NOMO-1 treated with dmso at 0.1 percent for 144 hours (cell line): ENCODE data around the gene COL28A1.
A peak's percentile ranks its signal among the peaks of the same experiment; 100 is the strongest.
"Not testable (repeated sequence)": the region's sequence is repeated elsewhere in the genome, so short reads cannot be mapped to it uniquely, and the experiment has no call there.

Experiments used
- DNase-seq: peaks from one replicate; lab custom pipeline; 2025; ENCODE audit not compliant: unreplicated experiment; lab: John Stamatoyannopoulos, UW

COL28A1 gene

DNA sequence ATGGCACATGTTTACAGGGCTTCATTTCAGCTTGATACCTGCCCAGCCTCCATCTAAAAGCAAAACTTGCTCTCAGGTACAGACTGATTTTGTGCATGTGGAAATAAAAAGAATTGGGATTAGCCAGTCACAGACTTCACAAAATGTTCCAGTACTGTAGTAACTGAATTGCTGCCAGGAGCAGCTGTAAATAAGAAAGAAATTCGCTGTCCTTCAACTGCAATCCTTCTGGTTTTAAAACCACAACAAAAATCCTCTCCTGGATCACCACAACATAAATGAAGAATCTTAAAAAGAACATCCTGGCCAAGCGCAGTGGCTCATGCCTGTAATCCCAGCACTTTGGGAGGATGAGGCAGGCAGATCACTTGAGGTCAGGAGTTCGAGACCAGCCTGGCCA lies 27.1 kb upstream of the COL28A1 start:
- no peak for DNase-seq

DNA sequence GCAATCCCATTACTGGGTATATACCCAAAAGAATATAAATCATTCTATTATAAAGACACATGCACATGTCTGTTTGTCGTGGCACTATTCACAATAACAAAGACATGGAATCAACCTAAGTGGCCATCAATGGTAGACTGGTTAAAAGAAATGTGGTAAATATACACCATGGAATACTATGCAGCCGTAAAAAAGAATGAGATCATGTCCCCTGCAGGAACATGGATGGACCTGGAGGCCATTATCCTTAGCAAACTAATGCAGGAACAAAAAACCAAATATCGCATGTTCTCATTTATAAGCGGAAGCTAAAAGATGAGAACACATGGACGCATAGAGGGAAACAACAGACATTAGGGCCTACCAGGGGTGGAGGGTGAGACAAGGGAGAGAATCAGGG lies 25.9 kb upstream of the COL28A1 start:
- DNase-seq: not testable (repeated sequence)

DNA sequence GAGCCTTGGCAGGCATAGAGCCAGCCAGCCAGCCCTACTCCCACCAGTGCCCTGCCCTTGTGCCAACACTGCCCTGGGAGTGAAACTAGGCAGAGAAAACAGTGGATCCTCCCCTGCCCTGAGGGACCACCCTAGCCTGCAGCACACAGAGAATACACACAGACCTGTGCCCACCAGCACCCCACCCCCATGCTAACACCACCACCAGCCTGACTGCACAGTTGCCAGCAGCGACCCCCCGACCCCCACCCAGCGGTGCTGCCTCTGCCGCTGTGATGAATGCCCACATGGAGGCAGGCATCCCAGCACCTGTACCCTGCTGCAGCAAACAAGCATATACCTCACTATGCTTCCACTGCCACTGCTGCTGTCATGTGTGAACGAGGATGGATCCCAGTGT lies 21.6 kb upstream of the COL28A1 start:
- DNase-seq: no peak

DNA sequence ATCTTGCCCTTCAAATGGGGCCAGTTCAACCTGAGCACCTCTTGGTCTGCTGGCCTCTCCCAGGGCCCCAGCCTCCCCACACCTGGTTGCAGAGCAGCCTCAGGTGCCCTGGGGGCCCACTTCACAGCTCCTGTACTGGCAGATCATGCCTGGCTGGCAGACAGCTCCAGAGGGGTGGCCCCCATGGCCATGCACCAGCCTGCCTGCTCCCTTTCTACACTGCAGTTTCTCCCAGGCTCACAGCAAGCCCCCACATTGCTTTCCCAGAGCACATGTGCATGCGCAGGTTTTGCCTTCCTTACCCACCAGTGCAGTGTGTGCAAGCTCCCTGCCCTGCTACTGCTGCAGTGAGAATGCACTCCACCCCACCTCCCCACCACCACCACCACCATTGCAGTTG lies 21.2 kb upstream of the COL28A1 start:
- no peak for DNase-seq

DNA sequence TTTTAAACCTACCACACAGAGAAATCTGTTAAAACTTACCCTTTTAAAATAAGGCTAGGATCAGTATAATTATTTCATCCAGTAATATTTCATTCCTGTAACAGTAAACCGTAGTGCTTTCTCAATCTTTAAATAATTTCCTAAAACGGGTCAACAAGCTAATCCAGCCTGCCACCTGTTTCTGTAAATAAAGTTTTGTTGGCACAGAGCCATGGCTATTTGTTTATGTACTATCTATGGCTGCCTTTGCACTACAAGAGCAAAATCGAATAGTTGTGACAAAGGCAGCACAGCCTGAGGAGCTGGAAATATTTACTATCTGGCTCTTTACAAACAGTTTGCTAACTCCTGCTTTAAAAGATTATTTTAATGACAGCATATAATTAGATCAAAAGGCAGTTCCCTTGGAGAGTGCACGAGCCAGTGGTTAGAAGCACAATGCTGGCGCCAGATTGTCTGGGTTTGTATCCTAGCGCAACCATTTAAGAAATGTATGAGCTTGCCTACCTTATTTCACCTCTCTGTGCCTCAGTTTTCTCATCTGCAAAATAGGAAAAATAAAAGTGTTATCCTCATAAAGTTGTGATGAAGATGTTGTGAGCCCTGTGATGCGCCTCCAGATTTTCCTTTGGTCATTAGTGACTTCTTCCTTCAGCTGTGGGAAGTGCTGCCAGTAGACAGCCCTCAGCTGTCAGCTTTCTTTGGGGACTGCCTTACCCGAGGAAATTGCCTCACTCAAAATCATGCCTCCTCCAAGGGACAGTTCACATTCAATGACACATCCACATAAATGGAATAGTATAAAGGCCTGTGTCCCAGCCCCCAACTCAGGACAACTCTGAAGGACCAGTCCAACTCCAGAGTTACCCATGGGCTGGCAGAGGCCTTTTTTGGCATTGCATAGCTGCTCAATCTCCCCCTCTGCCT lies 19.2 kb upstream of the COL28A1 start:
- no peak for DNase-seq

DNA sequence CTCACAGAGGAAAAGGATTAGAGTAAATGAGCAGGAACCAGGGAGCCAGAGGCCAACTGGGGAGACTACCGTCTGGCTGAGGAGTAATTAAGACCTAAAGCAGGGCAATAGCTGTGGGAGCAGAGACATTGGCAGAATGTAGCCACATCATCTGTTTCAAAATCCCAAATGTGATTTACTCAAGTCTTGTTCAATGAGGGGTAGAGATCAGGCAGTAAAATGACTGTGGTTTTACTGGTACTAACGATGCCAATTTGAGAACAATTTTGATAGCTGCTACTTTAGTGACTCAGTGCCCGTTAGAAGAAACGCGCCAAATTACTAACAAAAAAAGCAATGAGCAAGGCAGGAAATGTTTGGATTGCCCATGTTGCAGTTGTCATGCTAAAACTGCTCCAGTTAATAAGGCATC lies 18.4 kb upstream of the COL28A1 start:
- peak; percentile 34 for DNase-seq

DNA sequence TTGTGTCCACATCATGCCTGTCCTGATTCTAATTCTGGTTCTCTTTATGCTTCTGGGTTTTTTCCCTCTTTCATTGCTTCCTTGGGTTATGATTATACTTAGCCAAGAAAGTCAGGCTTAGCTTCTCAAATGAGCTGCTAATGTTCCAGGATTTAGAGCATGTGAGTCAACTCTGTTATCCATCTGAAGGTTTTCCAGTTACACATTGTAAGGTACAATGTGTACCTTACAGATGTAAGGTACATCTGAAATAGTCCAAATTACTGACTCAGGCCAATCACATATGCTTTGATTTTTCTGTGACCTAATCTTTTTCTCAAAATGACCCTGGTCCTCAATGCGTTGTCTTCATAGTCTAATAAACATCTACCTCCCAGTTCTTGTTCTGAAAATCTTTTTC lies 17.7 kb upstream of the COL28A1 start:
- DNase-seq: no peak

DNA sequence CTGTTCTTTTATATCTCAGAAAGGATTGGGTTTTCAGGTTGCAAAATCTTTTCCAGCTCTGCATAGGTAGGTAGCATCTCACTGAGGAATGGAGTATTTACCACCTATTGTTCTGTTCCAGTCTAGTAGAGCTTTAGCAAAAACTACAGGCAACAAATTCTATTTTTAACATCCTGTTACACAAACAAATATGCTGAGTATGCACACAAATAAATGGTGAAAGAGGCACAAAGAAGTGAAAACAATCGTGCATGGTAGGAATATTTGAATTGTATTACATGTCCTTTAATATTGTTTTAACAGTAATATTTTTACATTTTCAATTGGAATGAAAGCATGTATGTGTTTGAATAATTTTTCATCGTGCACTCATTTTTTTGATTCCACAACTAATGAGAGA lies 16.5 kb upstream of the COL28A1 start:
- no peak for DNase-seq

DNA sequence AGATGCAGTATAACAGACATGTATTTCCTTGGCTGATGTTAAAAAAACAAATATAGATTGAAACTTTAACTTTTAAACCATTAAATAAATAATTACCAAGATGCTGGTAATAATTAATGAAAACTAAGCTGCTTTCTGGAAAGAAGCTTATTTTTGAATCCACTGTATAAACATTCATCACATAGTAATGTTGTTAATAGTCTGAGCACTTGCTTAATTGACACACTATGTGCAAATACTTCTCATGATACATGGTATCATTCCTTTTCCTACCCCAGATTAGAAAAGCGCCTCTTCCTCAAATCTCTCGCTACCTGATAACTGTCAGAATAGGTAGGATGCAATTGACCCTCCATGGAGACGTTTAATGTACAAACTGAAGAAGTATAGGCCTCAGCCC lies 15.0 kb upstream of the COL28A1 start:
- no peak for DNase-seq

DNA sequence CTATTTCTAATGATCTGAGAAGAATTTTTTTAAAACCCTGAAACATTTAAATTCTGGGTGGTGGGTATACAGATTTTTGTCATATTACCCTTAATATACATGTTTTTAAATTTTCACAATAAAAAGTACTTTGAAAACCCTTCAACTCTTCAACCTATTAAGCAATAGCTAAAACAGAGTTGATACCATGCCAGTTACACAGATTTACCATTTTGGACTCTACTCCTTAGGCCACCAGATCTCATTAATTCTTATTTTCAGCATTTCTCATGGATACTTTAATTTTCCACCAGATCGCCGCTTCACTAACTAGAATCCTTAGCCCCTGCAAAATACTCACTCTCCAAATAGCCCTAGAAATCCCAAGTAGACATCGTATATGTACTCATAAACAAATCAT lies 12.7 kb upstream of the COL28A1 start:
- no peak for DNase-seq

DNA sequence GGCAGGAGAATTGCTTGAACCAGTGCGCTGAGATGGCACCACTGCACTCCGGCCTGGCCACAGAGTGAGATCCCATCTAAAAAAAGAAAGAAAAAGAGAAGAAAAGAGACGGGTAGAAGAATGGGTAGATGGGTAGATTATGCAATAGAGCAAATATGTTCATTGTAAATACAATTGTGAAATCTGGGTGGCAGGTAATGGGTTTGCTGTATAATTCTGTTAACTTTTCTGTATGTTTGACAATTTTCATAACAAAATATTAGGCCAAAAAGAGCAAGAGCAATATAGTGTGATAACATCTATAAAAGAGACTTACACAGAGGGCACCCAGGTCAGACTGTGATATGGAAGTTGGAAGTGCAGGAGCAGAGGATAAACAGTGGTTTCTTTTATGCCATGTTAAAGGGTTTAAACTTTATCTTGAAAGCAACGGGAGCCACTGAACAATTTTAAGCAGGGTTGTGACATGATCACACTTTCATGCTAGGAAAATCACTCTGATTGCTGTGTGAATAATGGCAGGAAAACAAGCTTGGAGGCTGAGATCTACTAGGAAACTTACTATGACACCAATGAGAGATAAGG lies 6.7 kb upstream of the COL28A1 start:
- no peak for DNase-seq

DNA sequence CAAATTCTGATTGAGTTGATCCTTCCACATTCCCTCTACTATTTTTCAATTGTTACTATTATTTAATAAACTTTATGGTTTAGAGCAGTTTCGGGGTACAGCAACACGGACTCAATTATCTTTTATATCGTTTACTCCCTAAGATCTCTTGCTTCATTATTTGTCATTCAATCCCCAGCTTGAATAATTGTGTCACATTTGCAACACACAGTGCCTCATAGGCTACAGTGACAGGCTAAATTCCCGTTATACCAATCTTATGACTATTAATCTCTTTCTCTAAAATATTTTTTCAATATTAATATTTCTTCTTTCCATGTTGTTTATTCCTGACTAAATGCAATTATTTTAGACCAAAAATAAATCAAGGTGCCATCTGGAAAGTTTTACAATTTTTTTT lies 4.0 kb upstream of the COL28A1 start:
- no peak for DNase-seq

DNA sequence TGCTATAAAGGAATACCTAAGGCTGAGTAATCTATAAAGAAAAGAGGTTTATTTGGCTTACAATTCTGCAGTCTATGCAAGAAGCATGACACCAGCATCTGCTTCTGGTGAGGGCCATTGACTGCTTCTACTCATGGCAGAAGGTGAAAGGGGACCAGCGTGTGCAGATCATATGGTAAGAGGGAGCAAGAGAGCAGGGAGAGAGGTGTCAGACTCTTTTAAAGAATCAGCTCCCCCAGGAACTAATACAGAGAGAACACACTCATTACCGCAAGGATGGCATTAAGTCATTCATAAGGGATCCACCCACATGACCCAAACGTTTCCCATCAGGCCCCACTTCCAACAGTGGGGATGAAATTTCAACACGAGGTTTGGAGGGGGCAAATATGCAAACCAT lies 3.5 kb upstream of the COL28A1 start:
- no peak for DNase-seq

DNA sequence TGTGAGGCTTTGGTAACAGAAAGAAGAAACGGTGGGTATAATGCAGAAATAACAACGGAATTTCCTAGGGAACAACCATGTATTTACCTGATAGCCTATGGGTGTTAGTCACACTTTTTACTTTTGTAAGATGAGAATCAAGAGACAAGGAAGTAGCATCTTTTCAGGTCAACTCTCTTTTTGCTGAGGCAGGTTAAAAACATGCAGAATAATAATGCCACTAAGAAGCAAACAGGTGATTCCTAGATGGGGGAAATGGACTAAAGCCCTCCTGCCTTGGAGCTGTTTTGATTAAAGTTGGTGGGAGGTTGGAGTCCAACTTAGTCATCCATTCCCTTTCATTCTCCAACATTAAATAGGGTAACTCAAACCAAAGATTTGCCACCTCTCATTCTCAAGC lies 2.0 kb upstream of the COL28A1 start:
- DNase-seq: no peak

DNA sequence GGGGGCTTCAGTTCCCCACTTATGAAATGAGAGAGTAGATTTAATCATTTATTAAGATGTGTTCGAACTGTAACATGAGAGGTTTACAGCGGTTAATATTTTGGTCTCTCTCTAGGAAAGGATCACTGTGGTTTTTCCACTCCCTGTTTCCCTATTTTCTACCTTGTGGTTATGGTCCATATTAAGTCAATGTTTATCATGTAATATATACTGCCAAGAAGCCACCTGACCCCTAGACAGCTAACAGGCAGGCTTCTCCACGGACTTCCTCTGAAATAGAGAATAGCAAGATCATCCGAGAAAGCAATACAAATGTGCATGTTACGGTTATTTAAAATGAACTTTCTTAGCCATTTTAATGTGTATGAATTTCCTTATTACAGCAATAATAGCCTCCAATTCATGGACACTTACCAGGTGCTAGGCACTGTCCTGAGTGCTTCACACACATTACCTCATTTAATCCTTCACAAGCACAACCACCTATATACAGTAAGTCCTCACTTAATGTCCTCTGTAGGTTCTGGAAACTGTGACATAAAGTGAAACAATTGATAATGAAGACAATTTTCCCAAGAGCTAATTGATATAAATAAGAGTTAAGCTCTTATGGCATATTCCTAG lies 835 bp upstream of the COL28A1 start:
- DNase-seq: no peak

DNA sequence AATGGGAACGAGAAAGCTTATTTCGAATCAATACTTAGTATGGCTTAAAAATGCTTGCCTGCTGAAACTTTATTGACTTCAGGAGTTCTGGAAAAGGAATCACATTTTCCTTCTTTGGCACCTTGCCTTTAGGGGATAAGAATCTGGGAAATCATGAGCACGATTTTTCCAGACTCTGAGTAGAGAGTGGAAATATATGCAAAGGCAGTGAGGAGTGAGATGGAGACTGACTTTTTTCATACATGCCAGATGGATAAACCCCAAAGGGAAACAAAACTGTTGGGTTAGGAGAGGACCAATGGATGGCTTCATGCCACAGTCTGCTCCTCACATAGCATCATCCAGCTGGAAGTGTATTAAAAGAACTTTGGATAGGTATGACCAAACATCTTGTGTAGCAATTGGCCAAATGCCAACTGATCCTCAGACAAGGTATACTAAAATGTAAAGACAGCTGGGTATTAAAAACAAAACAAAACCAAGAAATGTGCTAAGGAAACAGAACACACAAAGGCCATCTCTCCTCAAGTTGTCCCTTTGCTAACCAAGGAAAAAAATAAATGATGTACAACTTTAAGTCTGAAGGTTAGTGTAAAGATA lies 1.7 kb downstream of the COL28A1 start:
- no peak for DNase-seq

DNA sequence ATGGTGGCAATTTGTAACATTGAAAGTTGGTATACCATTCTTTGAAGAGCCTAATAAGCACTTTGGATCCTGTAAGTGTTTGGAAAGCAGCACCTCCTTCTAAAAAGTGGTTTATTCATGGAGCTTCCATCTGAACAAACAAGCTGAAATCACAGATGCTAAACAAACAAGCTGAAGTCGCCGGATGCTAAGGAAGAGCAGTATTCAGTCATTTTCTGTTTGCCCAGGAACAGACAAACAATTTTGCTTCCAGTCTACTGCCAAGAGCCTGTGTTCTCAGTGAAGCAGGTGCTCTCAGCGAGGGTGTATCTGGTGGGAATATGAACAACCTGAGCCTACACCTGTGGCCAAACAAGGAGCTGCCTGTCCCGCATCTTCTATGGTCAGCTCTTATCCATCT lies 6.3 kb downstream of the COL28A1 start:
- no peak for DNase-seq

DNA sequence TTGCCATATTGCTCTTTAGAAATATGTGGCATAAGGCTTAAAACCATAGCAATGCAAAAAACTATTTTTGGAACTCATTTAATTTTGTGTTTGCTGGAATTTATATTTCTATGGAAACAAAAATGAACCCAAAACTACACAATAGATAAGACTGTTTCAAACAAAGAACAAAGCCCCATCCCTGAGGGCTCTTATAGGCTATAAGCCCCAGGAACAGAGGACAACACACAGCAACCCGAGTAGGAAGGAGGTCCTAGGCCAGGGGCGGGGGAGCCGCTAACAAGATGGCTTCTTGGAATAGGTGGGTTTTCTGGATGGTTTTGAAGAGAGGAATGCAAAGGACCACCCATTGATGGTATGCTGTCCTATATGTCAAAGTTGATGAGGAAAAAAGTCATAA lies 8.6 kb downstream of the COL28A1 start:
- no peak for DNase-seq

DNA sequence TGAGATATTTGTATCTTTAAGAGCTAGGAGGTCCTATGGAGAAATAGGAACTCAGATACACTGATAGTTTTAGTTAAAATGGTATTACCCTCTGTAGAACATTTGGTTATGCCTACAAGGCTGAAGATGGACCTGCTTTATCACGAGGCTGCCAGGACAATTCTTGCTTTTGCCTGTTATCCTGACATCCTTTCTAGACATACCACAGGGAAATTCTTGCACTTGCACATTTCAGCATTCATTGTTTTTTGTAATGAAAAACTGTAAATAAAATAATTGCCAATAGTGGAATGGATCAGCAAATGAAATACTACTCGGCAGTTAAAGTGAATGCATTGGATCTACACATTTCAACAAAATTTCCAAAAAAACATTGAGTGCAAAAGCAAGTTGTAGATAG lies 9.7 kb downstream of the COL28A1 start:
- DNase-seq: no peak

DNA sequence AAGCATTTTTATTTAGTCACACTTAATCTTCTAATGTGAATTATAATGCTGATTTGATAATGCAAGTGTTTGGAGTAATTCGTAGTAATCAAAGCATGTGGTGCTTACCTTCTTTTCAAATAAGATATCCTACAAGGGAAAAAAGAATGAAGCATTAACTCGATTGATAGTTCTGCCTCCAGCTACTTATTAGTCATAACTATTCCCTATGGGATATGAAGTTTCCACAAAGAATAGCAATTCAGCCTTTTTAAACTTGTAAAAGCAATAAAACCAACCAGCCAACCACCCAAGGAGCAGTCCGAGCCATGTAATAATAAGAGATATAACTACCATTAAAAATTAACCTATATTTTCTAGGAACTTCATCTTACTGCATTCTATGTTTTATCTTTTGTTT lies 11.6 kb downstream of the COL28A1 start:
- no peak for DNase-seq

DNA sequence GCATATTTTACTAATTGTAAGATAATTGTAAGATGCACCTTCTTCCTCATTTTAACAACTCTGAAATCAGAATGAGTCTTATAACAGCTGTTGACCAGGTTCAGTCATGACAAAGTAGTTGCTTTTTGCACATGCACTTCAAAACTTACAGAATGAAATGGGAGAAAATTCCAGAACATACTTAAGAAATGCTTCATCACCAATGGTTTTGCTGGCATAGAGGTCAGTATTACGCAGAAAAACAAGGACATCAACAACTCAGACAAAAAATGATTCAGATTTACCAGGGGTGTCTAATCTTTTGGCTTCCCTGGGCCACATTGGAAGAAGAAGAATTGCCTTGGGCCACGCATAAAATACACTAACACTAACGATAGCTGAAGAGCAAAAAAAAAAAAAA lies 13.3 kb downstream of the COL28A1 start:
- DNase-seq: no peak

DNA sequence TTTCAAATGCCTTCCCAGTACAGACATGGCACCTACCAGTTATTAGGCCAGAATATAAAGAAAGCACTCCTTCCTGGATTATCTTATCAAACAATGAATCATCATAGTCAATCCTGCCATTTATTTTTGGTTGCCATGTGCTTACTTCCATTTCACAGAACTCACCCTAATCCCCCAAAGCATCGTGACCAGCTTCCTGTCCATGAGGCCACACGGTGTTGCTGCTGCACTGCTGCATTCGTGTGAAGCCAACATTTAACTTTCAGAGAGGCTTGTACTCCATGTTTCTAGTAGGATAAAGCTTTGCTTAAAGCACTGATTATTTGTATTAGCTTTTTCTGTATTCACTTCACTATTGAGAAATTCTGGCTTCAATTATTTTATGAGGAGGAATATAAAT lies 14.4 kb downstream of the COL28A1 start:
- DNase-seq: no peak
